Fibroblast of villous mesenchyme (primary cell): ENCODE results near the gene C12orf57. TPM values are rescaled to one million over a fixed set of nuclear protein-coding genes. Genes with fewer than 3 reads are reported as not detected.

ENCODE experiments used
- DNase-seq: peaks from one replicate; pipeline ENCODE4 v3.0.0-alpha.2; 2010; ENCODE audit warnings: low read depth
- H3K4me3 ChIP-seq: 2 replicates; pipeline ENCODE4 v1.5.1; 2011; ENCODE audit warnings: low read depth, mild to moderate bottlenecking, low read length
- CTCF ChIP-seq: IDR thresholded peaks from 2 replicates; pipeline ENCODE4 v1.5.1; 2012; ENCODE audit warnings: low read depth, mild to moderate bottlenecking, low read length; ENCODE audit not compliant: insufficient read depth
- total RNA-seq: library from RNA; depleted of rRNA; stranded (reverse); fragments of >200 nt; gene quantifications from 2 replicates; pipeline ENCODE4 v1.2.3, GENCODE V29; 2012

Gene C12orf57, protein sequence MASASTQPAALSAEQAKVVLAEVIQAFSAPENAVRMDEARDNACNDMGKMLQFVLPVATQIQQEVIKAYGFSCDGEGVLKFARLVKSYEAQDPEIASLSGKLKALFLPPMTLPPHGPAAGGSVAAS
- 94.7 and 96.7 TPM in 2 replicates for total RNA-seq

DNA sequence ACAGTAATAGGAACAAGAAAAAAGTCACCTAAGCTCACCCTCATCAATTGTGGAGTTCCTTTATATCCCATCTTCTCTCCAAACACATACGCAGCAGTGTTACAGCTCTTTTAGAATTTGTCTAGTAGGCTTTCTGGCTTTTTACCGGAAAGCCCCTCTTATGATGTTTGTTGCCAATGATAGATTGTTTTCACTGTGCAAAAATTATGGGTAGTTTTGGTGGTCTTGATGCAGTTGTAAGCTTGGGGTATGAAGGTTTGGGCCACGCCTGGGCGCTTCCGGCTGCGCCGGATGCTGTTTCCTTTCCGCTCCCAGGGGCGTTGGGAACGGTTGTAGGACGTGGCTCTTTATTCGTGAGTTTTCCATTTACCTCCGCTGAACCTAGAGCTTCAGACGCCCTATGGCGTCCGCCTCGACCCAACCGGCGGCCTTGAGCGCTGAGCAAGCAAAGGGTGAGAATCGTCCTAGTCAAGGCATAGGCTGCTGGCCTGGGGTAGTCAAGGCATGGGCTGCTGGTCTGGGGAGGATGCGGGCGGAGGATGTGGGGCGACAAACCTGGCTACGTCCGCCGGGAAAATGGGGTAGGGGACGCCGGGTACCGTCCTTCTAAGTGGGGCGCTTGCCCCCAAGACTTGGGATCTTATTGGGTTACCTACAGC, at the start of gene C12orf57, which contains the start of gene RNU7-1:
Gene C12orf57, plus strand, starts transcription at position 301 of the 659 bp plus-strand sequence. Its CDS starts 100 bp downstream, at position 401.
Gene RNU7-1, plus strand, starts transcription at position 95 of the 659 bp plus-strand sequence.
- TF ChIP-seq CTCF = no peak
- H3K4me3 ChIP-seq = peak within 1 kb of the TSS; percentile 76

DNA sequence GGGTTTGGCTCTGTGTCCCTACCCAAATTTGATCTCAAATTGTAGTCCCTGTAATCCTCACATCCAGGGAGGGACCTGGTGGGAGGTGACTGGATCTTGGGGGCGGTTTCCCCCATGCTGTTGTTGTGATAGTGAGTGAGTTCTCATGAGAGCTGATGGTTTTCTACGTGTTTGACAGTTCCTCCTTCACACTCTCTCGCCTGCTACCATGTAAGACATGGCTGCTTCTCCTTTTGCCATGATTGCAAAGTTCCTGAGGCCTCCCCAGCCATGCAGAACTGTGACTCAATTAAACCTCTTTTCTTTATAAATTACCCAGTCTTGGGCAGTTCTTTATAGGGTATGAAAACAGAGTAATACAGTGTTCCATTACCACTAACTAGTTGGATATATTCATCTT, 49.5 kb upstream of the C12orf57 start:
- TF ChIP-seq CTCF = no peak
- no peak overlapping the region for H3K4me3 ChIP-seq
- no peak for DNase-seq

More for the DNA sequence above, at the start of gene C12orf57, which contains the start of gene RNU7-1:
- peak; percentile 87 for DNase-seq

DNA sequence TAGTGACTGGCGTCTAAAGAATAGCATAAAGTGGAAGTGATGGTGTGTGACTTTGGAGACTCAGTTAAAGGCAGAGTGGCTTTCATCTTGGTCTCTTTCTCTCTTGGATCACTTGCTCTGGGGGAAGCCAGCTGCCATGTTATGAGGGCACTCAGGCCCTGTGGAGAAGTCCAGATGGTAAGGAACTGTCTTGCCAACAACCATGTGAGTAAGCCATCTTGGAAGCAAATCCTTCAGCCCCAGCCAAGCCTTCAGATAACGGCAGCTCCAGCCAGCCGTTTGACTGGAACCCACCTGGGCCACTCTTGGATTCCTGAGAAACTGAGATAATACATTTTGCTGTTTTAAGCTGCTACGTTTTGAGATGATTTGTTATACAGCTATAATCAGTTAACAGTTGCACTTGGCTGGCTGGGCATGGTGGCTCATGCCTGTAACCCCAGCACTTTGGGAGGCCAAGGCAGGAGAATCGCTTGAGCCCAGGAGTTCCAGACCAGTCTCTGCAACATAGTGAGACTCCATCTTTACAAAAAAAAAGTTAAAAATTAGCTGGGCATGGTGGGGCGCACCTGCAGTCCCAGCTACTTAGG, 46.9 kb upstream of the C12orf57 start:
- no peak for DNase-seq
- TF ChIP-seq CTCF = no peak
- H3K4me3 ChIP-seq = no peak overlapping the region

GRCh38 chr12:6899427-6899826, 44.4 kb upstream of the C12orf57 start:
- no peak overlapping the region for H3K4me3 ChIP-seq
- DNase-seq = no peak
- no peak for TF ChIP-seq CTCF

GRCh38 chr12:6899837-6900519, 43.8 kb upstream of the C12orf57 start:
- peak; percentile 57 for DNase-seq
- no peak for TF ChIP-seq CTCF
- H3K4me3 ChIP-seq = no peak overlapping the region

- no peak for TF ChIP-seq CTCF
- no peak overlapping the region for H3K4me3 ChIP-seq
- DNase-seq = no peak
These were observed 41.4 kb upstream of the C12orf57 start for GRCh38 chr12:6902448-6902847.
